Amniotic stem cell (primary cell): ENCODE data around the gene ARHGEF40.

Experiments
- DNase-seq: peaks from one replicate; lab custom pipeline; 2025; lab: John Stamatoyannopoulos, UW

ARHGEF40 gene

GRCh38 chr14:21059842-21060613 is 10.1 kb upstream of the ARHGEF40 start:
- no peak for DNase-seq

- no peak for DNase-seq
Observed at GRCh38 chr14:21060614-21061346, 9.3 kb upstream of the ARHGEF40 start.

GRCh38 chr14:21061347-21061668 is 8.8 kb upstream of the ARHGEF40 start:
- no peak for DNase-seq

- DNase-seq = no peak
Observed at GRCh38 chr14:21063479-21063878, 6.6 kb upstream of the ARHGEF40 start.

GRCh38 chr14:21066882-21067502 is 3.1 kb upstream of the ARHGEF40 start:
- DNase-seq = no peak

GRCh38 chr14:21068521-21069387 is 1.4 kb upstream of the ARHGEF40 start:
- peak; percentile 49 for DNase-seq

GRCh38 chr14:21069388-21070082 is 569 bp upstream of the ARHGEF40 start:
- DNase-seq = no peak

- DNase-seq = no peak
Observed at GRCh38 chr14:21070610-21071224, 613 bp downstream of the ARHGEF40 start.

- peak; percentile 87 for DNase-seq
Observed at GRCh38 chr14:21071225-21072030, 1.3 kb downstream of the ARHGEF40 start.

GRCh38 chr14:21072031-21072473 is 1.9 kb downstream of the ARHGEF40 start:
- no peak for DNase-seq

GRCh38 chr14:21072781-21073339 is 2.8 kb downstream of the ARHGEF40 start:
- no peak for DNase-seq

GRCh38 chr14:21073921-21074320 is 3.8 kb downstream of the ARHGEF40 start:
- no peak for DNase-seq

- DNase-seq = no peak
Observed at GRCh38 chr14:21074398-21075272, 4.5 kb downstream of the ARHGEF40 start.

GRCh38 chr14:21075719-21076437 is 5.8 kb downstream of the ARHGEF40 start:
- no peak for DNase-seq

GRCh38 chr14:21077672-21078071 is 7.6 kb downstream of the ARHGEF40 start:
- no peak for DNase-seq

GRCh38 chr14:21078287-21078686 is 8.2 kb downstream of the ARHGEF40 start:
- DNase-seq = no peak

- DNase-seq = no peak
Observed at GRCh38 chr14:21078726-21079125, 8.6 kb downstream of the ARHGEF40 start.

- DNase-seq = no peak
Observed at GRCh38 chr14:21081521-21082142, 11.5 kb downstream of the ARHGEF40 start.
